Dedifferentiated amniotic fluid mesenchymal stem cell (primary cell): ENCODE results near the gene ZFYVE9.
A peak's percentile ranks its signal among the peaks of the same experiment; 100 is the strongest.

Experiments
- DNase-seq: peaks from one replicate; pipeline ENCODE4 v3.0.0-alpha.2; 2016; ENCODE audit errors: extremely low spot score

The ZFYVE9 gene

GRCh38 chr1:52240592-52241210 lies 98.8 kb downstream of the ZFYVE9 start:
- DNase-seq: no peak

DNA sequence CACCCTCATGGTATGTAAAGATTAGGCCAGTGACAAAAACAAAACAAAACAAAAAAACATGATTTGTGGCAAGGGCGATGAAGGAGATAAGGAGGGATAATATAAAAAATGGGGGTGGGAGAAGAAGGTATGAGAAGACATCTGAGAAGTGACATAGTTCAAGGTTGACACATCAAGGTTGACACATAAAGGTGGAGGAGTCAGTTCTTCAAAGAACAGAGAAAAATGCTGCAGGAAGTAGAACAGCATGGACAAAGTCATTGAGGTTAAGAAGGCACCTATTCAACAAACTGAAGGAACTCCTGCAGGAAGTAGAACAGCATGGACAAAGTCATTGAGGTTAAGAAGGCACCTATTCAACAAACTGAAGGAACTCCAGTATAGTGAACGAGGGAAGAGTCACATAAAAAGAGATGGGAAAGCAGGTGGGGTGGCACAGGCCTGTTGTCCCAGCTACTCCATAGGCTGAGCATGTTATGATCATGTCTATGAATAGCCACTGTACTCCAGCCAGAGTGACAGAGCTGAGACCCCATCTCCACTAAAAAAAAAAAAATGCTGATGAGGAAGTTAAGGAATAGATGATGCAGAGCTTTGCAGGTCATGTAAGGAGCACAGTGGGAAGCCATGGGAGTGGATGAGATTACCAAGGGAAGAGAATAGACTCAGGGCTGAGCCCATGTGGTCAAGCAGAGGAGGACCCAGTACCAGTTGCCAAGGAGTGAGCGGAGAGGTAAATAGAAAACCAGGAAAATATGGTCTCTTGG lies 101.5 kb downstream of the ZFYVE9 start:
- DNase-seq: no peak

GRCh38 chr1:52249831-52250230 lies 107.9 kb downstream of the ZFYVE9 start:
- no peak for DNase-seq

GRCh38 chr1:52253421-52253820 lies 111.5 kb downstream of the ZFYVE9 start:
- DNase-seq: no peak

DNA sequence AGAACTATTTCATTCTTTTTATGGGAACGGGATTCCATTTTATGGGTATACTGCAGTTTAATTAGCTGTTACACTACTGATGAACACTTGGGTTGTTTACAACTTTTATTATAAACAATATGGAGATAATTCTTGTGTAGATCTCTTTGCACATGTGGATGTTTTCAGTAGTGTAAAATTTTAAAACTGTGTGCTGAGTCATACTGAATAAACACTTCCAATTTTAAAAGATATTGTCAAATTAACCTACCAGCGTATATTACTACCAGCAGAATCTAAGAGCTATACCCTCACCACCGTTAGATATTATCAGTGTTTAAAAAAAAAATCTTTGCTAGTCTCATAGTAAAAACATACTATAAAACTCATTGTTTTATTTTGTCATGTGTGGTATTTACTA lies 118.0 kb downstream of the ZFYVE9 start:
- no peak for DNase-seq

GRCh38 chr1:52263153-52263910 lies 121.4 kb downstream of the ZFYVE9 start:
- DNase-seq: no peak

- no peak for DNase-seq
Observed at GRCh38 chr1:52264530-52265115, 122.7 kb downstream of the ZFYVE9 start.

DNA sequence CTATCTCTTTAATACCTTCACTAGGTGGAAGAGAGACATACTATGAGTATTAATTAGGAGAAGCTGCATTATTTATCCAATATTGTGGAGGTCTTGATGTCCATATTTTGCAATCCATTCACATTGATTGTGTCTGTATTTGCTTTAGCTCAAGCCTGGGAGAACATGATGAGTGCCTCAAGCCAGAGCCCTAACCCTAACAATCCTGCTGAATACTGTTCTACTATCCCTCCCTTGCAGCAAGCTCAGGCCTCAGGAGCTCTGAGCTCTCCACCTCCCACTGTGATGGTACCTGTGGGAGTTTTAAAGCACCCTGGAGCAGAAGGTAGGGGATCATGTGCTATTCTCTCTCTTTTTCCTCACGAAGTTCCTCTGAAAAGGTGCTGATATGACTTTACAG lies 124.6 kb downstream of the ZFYVE9 start:
- DNase-seq: no peak

DNA sequence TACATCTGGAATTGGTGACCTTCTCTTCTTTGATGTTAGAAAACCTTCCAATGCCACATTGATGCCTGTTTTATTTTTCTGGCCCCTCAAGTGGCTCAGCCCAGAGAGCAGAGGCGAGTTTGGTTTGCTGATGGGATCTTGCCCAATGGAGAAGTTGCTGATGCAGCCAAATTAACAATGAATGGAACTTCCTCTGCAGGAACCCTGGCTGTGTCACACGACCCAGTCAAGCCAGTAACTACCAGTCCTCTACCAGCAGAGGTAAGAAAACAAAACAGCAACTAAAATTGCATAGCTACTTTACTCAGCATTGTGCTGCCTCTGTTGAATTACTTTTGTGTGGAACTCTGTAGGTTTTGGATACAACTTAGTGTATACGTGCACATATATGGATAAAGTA lies 126.5 kb downstream of the ZFYVE9 start:
- no peak for DNase-seq

GRCh38 chr1:52281518-52281917 lies 139.6 kb downstream of the ZFYVE9 start:
- DNase-seq: no peak

GRCh38 chr1:52288286-52288685 lies 146.4 kb downstream of the ZFYVE9 start:
- DNase-seq: no peak

- no peak for DNase-seq
Observed at GRCh38 chr1:52294580-52294979, 152.7 kb downstream of the ZFYVE9 start.

- peak; percentile 63 for DNase-seq
Observed at GRCh38 chr1:52296345-52296744, 154.5 kb downstream of the ZFYVE9 start.

DNA sequence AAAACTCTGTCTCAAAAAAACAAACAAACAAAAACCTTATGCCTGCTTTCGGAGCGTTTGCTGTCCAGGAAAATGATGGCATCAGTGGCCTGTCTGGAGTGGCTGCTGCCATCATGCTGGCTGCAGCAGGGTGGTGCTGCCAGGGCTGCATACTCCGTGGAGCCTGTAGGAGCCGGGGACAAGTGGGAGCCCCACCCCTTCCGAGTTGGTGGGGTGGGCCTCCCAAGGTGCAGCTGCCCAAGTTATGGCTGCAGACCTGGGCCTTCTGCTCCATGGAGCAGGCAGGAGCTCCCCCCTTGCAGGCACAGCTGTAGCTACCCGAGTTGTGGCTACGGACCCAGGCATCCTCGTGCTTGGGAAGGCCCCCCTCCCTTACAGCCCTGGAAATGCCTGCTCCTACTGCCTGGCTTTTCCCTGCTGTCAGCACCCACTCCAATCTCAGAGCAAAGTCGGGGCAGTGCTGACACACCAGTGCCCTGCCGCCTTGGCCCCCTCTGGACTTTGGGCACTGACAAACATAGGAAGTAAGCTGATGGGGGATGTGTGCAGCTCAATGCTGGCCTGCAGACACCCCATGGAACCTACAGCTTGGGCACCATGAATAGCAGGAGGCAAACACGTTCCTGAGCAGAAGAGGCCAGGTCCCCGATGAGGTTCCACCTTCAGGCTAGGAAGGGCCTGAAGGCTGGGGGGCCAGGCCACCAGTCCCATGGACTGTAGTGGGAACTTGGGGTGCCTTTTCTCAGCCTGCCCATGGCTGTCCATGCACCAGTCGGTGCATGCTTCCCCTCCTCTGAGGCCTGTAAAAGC lies 163.7 kb downstream of the ZFYVE9 start:
- DNase-seq: no peak

GRCh38 chr1:52306227-52307006 lies 164.5 kb downstream of the ZFYVE9 start:
- no peak for DNase-seq

DNA sequence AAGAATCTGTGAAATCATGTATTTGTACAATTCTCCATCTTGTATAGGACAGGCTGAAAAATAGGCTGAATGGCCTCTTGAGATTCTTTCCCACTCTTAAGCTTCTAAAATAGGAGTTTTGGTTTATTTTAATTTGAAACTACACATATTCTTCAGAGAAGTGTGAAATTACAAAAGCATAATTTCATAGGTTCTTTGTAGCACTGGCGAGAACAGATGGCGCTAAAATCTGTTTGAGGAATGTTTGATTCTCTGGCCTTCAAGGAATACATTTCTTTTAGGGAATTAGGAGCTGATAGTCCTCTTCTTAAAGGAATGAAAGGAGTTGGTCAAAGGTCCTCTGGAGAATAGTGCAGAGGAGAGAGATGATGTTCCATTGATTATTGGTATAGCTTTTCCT lies 179.2 kb downstream of the ZFYVE9 start:
- no peak for DNase-seq

DNA sequence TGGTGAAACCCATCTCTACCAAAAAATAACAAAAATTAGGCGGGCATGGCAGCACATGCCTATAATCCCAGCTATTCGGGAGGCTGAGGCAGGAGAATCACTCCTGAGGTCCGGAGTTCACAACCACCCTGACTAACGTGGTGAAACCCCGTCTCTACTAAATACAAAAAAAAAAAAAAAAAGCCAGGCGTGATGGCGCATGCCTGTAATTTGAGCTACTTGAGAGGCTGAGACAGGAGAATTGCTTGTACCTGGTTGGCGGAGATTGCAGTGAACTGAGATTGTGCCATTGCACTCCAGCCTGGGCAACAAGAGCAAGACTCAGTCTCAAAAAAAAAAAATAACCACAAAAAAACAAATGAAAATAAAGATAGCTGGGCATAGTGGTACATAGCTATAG lies 181.8 kb downstream of the ZFYVE9 start:
- no peak for DNase-seq

DNA sequence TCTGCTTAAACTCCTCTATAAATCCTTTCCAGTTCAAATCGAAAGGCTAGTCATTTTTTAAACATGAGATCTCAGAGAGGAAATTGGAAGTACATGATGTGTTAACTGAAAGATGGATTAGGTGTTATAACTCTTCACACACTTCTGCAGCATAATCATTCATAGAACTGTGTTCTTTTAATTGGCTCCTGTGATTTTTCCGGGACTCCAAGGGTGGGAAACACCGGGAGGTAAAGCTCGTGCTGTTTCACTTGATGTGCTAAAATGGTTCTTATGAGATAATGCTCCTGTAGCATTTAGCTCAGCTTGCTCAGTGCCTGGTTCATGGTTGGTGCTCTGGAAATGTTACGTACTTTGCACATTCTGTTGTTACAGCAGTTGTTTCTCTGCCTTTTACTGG lies 183.9 kb downstream of the ZFYVE9 start:
- no peak for DNase-seq

DNA sequence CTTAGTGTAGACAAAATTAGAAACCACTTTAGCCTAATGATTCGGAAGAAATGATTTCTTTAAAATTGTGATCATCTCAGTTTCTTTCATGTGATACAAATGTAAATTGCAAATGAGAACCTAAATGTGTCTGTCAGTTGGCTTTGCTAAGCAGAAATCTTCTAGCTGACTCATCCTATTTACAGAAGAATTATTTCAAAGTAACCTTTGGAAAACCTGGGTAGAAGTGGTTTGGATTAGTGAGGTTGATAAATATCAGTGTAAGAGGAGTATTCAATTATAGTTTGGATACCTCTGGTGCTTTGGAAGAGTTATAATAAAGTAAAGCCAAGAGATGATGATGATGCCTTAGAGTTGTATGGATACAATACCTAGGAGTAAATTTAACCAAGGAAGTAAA lies 186.7 kb downstream of the ZFYVE9 start:
- no peak for DNase-seq

GRCh38 chr1:52332411-52332810 lies 190.5 kb downstream of the ZFYVE9 start:
- no peak for DNase-seq
